Measurements from ENCODE around the gene CSRNP3.

Gene CSRNP3

GRCh38 chr2:165621086-165621560 is 151.6 kb downstream of the CSRNP3 start:
- no peaks in the 10 kb centered on the region for H3K79me2 ChIP-seq (ENCODE audit: control insufficient read depth, insufficient read depth, low read length, poor library complexity)
- H3K4me2 ChIP-seq (ENCODE audit: low read length), result no peak overlapping the region
- H4K12ac ChIP-seq (ENCODE audit: low read depth, low read length), result no peak overlapping the region
- no CpG with 5 or more reads among the region's 5 CpGs for WGBS (ENCODE audit: extremely low coverage, insufficient coverage, insufficient read length)
- no peak overlapping the region for H3K14ac ChIP-seq (ENCODE audit: low read length)
- no peak overlapping the region for H2AK5ac ChIP-seq (ENCODE audit: low read length)
- H2AFZ ChIP-seq (ENCODE audit: insufficient read depth, low read length, poor library complexity), result no peak overlapping the region
- H3K4me3 ChIP-seq (ENCODE audit: low read depth, low read length), result no peak overlapping the region
- no peak overlapping the region for H2BK120ac ChIP-seq (ENCODE audit: insufficient read depth, low read length, poor library complexity)
- no peaks in the 10 kb centered on the region for H3K9me3 ChIP-seq (ENCODE audit: insufficient read depth, low read depth, low read length)
- no peaks in the 10 kb centered on the region for H3K4me1 ChIP-seq (ENCODE audit: control insufficient read depth in 1 of 2, insufficient read depth in 2 of 2, low read length in 2 of 2)
- no peak for DNase-seq
- no peaks in the 10 kb centered on the region for H3K79me1 ChIP-seq (ENCODE audit: low read length)
- no peak overlapping the region for H2BK12ac ChIP-seq (ENCODE audit: low read length)
- no peak overlapping the region for H4K8ac ChIP-seq (ENCODE audit: low read depth, low read length)
- H3K18ac ChIP-seq (ENCODE audit: low read length), result no peak overlapping the region
- H3K4ac ChIP-seq (ENCODE audit: low read depth, low read length), result no peak overlapping the region
- no peak overlapping the region for H4K91ac ChIP-seq (ENCODE audit: low read depth, low read length)
- no peak overlapping the region for H3K9ac ChIP-seq (ENCODE audit: low read length)
- H3K27me3 ChIP-seq (ENCODE audit: insufficient read depth, low read length), result no peaks in the 10 kb centered on the region
- H3K27ac ChIP-seq (ENCODE audit: low read depth, low read length), result no peak overlapping the region
- H3K23ac ChIP-seq (ENCODE audit: low read length), result no peak overlapping the region
- H3K36me3 ChIP-seq (ENCODE audit: control insufficient read depth in 1 of 2, insufficient read depth in 2 of 2, low read length in 2 of 2), result no peaks in the 10 kb centered on the region
- no peak overlapping the region for H2BK5ac ChIP-seq (ENCODE audit: low read depth, low read length, poor library complexity)

GRCh38 chr2:165623161-165623560 is 153.7 kb downstream of the CSRNP3 start:
- Histone ChIP-seq H3K4ac (ENCODE audit: low read depth, low read length) (no peak overlapping the region), H4K12ac (ENCODE audit: low read depth, low read length) (no peak overlapping the region)

GRCh38 chr2:165623783-165624469 is 154.4 kb downstream of the CSRNP3 start:
- no peaks in the 10 kb centered on the region for H3K9me3 ChIP-seq (ENCODE audit: insufficient read depth, low read depth, low read length)
- no peak overlapping the region for H3K18ac ChIP-seq (ENCODE audit: low read length)
- H3K27me3 ChIP-seq (ENCODE audit: insufficient read depth, low read length), result no peaks in the 10 kb centered on the region
- no peak overlapping the region for H3K4ac ChIP-seq (ENCODE audit: low read depth, low read length)
- H3K79me2 ChIP-seq (ENCODE audit: control insufficient read depth, insufficient read depth, low read length, poor library complexity), result no peaks in the 10 kb centered on the region
- no peak overlapping the region for H3K23ac ChIP-seq (ENCODE audit: low read length)
- H3K4me1 ChIP-seq (ENCODE audit: control insufficient read depth in 1 of 2, insufficient read depth in 2 of 2, low read length in 2 of 2), result no peaks in the 10 kb centered on the region
- no peak overlapping the region for H4K91ac ChIP-seq (ENCODE audit: low read depth, low read length)
- WGBS (ENCODE audit: extremely low coverage, insufficient coverage, insufficient read length), result no CpG with 5 or more reads among the region's 6 CpGs
- H3K14ac ChIP-seq (ENCODE audit: low read length), result no peak overlapping the region
- H3K79me1 ChIP-seq (ENCODE audit: low read length), result no peaks in the 10 kb centered on the region
- H2BK120ac ChIP-seq (ENCODE audit: insufficient read depth, low read length, poor library complexity), result no peak overlapping the region
- H4K8ac ChIP-seq (ENCODE audit: low read depth, low read length), result no peak overlapping the region
- no peak overlapping the region for H3K4me3 ChIP-seq (ENCODE audit: low read depth, low read length)
- H2BK12ac ChIP-seq (ENCODE audit: low read length), result no peak overlapping the region
- H3K27ac ChIP-seq (ENCODE audit: low read depth, low read length), result no peak overlapping the region
- no peaks in the 10 kb centered on the region for H3K36me3 ChIP-seq (ENCODE audit: control insufficient read depth in 1 of 2, insufficient read depth in 2 of 2, low read length in 2 of 2)
- H3K9ac ChIP-seq (ENCODE audit: low read length), result no peak overlapping the region
- H2AK5ac ChIP-seq (ENCODE audit: low read length), result no peak overlapping the region
- no peak for DNase-seq
- no peak overlapping the region for H4K12ac ChIP-seq (ENCODE audit: low read depth, low read length)
- H2BK5ac ChIP-seq (ENCODE audit: low read depth, low read length, poor library complexity), result no peak overlapping the region
- no peak overlapping the region for H3K4me2 ChIP-seq (ENCODE audit: low read length)
- no peak overlapping the region for H2AFZ ChIP-seq (ENCODE audit: insufficient read depth, low read length, poor library complexity)

More at GRCh38 chr2:165623161-165623560, 153.7 kb downstream of the CSRNP3 start:
- H3K9me3 ChIP-seq (ENCODE audit: insufficient read depth, low read depth, low read length), result no peaks in the 10 kb centered on the region
- H3K79me2 ChIP-seq (ENCODE audit: control insufficient read depth, insufficient read depth, low read length, poor library complexity), result no peaks in the 10 kb centered on the region
- no peak overlapping the region for H2BK120ac ChIP-seq (ENCODE audit: insufficient read depth, low read length, poor library complexity)
- H3K4me3 ChIP-seq (ENCODE audit: low read depth, low read length), result no peak overlapping the region
- no peak overlapping the region for H4K91ac ChIP-seq (ENCODE audit: low read depth, low read length)
- H3K36me3 ChIP-seq (ENCODE audit: control insufficient read depth in 1 of 2, insufficient read depth in 2 of 2, low read length in 2 of 2), result no peaks in the 10 kb centered on the region
- DNase-seq, result no peak
- H2BK12ac ChIP-seq (ENCODE audit: low read length), result no peak overlapping the region
- no peak overlapping the region for H3K27ac ChIP-seq (ENCODE audit: low read depth, low read length)
- H2AFZ ChIP-seq (ENCODE audit: insufficient read depth, low read length, poor library complexity), result no peak overlapping the region
- no peaks in the 10 kb centered on the region for H3K4me1 ChIP-seq (ENCODE audit: control insufficient read depth in 1 of 2, insufficient read depth in 2 of 2, low read length in 2 of 2)
- no peaks in the 10 kb centered on the region for H3K79me1 ChIP-seq (ENCODE audit: low read length)
- H3K18ac ChIP-seq (ENCODE audit: low read length), result no peak overlapping the region
- no peak overlapping the region for H2BK5ac ChIP-seq (ENCODE audit: low read depth, low read length, poor library complexity)
- no peak overlapping the region for H3K9ac ChIP-seq (ENCODE audit: low read length)
- H3K4me2 ChIP-seq (ENCODE audit: low read length), result no peak overlapping the region
- H2AK5ac ChIP-seq (ENCODE audit: low read length), result no peak overlapping the region
- no peaks in the 10 kb centered on the region for H3K27me3 ChIP-seq (ENCODE audit: insufficient read depth, low read length)
- H4K8ac ChIP-seq (ENCODE audit: low read depth, low read length), result no peak overlapping the region
- H3K14ac ChIP-seq (ENCODE audit: low read length), result no peak overlapping the region
- H3K23ac ChIP-seq (ENCODE audit: low read length), result no peak overlapping the region
- no CpG with 5 or more reads among the region's 10 CpGs for WGBS (ENCODE audit: extremely low coverage, insufficient coverage, insufficient read length)

- no peaks in the 10 kb centered on the region for H3K9me3 ChIP-seq (ENCODE audit: insufficient read depth, low read depth, low read length)
- WGBS (ENCODE audit: extremely low coverage, insufficient coverage, insufficient read length), result no CpG with 5 or more reads among the region's 1 CpG
- H3K9ac ChIP-seq (ENCODE audit: low read length), result no peak overlapping the region
- no peak overlapping the region for H2BK120ac ChIP-seq (ENCODE audit: insufficient read depth, low read length, poor library complexity)
- H4K91ac ChIP-seq (ENCODE audit: low read depth, low read length), result no peak overlapping the region
- H3K18ac ChIP-seq (ENCODE audit: low read length), result no peak overlapping the region
- H3K4me3 ChIP-seq (ENCODE audit: low read depth, low read length), result no peak overlapping the region
- no peak for DNase-seq
- H3K4ac ChIP-seq (ENCODE audit: low read depth, low read length), result no peak overlapping the region
- no peak overlapping the region for H4K12ac ChIP-seq (ENCODE audit: low read depth, low read length)
- H4K8ac ChIP-seq (ENCODE audit: low read depth, low read length), result no peak overlapping the region
- no peaks in the 10 kb centered on the region for H3K36me3 ChIP-seq (ENCODE audit: control insufficient read depth in 1 of 2, insufficient read depth in 2 of 2, low read length in 2 of 2)
- no peaks in the 10 kb centered on the region for H3K27me3 ChIP-seq (ENCODE audit: insufficient read depth, low read length)
- no peak overlapping the region for H3K23ac ChIP-seq (ENCODE audit: low read length)
- H2AFZ ChIP-seq (ENCODE audit: insufficient read depth, low read length, poor library complexity), result no peak overlapping the region
- no peak overlapping the region for H2BK12ac ChIP-seq (ENCODE audit: low read length)
- no peak overlapping the region for H3K14ac ChIP-seq (ENCODE audit: low read length)
- H3K79me1 ChIP-seq (ENCODE audit: low read length), result no peaks in the 10 kb centered on the region
- no peak overlapping the region for H3K27ac ChIP-seq (ENCODE audit: low read depth, low read length)
- H2BK5ac ChIP-seq (ENCODE audit: low read depth, low read length, poor library complexity), result no peak overlapping the region
- H3K4me2 ChIP-seq (ENCODE audit: low read length), result no peak overlapping the region
- H2AK5ac ChIP-seq (ENCODE audit: low read length), result no peak overlapping the region
- no peaks in the 10 kb centered on the region for H3K79me2 ChIP-seq (ENCODE audit: control insufficient read depth, insufficient read depth, low read length, poor library complexity)
- H3K4me1 ChIP-seq (ENCODE audit: control insufficient read depth in 1 of 2, insufficient read depth in 2 of 2, low read length in 2 of 2), result no peaks in the 10 kb centered on the region
Measured at GRCh38 chr2:165624470-165624800, 154.9 kb downstream of the CSRNP3 start.
